HG03060 (cell line): ENCODE measurements around the gene IFI30.
"Not testable (repeated sequence)": the region's sequence is repeated elsewhere in the genome, so short reads cannot be mapped to it uniquely, and the experiment has no call there.

ENCODE experiments used
- ATAC-seq: cut with Tn5 transposase; IDR thresholded peaks from one replicate; pipeline ENCODE4 v1.9.1; 2021; ENCODE audit warnings: low read depth, moderate number of reproducible peaks; ENCODE audit not compliant: unreplicated experiment

The IFI30 gene

DNA sequence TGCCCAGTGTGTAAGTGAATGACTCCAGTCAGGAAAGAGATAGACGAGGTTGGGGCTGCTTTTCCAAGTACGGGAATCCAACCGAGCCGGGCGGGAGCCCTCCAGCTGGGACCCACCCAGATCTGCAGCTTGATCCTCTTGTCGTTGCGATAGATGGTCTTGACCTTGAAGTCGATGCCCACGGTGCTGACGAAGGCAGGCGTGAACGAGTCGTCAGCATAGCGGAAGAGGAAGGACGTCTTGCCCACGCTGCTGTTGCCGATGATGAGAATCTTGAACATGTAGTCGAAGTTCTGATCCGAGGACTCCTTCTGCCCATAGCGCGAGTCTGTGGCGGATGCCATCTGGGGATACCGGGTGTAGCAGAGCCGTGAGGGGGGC, 28.8 kb downstream of the IFI30 start:
- no peak for ATAC-seq

DNA sequence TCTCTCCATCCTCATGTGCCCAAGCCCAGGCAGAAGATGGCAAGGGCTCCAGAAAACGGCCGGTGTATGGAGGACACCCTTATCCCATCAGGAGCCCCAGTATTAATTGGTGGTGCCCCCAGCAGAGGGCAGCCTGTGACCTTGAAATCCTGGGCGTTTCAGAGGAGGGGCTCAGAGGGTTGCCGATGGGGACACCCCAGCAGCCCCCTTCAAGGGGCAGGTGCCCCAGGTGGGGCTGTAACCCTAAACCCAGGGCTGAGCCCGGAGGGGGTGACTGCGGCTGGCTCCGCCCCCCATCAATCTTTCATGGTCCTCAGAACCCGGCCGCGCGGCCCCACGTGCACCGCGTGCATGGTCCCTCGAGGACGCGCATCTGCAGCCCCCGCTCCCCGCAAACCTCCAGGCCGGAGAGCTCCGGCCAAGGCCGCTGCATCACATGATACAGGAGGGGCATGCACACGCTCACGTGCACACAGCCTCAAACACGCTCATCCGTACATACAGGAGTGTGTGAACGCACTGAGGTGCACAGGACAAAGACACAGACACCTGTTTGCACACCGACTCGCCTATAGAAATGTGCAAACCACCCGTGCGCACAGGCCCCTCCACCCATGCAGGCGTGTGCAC, 29.3 kb downstream of the IFI30 start:
- ATAC-seq: no peak

DNA sequence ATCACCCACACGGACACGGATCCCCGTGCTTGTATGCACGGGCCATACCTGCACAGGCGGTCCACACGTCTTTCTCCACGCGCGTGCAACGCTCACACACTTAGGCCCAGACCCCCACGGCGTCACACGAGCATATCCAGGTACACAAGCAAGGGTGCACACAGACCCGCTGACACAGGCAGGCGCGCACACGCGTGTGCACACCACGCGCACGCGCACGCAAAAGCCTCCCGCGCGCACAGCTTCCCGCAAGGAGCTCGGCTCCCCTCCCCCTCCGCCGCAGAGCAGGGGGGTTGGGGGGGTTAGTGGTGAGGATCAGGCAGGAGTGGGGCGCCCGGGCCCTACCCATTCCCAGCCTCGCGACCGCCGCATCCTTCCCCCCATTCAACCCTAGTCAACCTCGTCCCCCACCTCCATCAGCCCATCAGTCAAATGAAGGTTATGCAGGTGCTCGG, 29.8 kb downstream of the IFI30 start:
- ATAC-seq: no peak

- ATAC-seq: peak; percentile 80
Observed at GRCh38 chr19:18203863-18204393, 30.3 kb downstream of the IFI30 start, which contains the start of gene RAB3A. Gene RAB3A (minus strand): TSS chr19:18204042. CDS start chr19:18202740, 1,302 bp downstream.

GRCh38 chr19:18204394-18205199, 31.0 kb downstream of the IFI30 start:
- ATAC-seq: peak; percentile 6

- ATAC-seq: no peak
Observed at GRCh38 chr19:18205200-18205892, 31.7 kb downstream of the IFI30 start.

- no peak for ATAC-seq
Observed at GRCh38 chr19:18206018-18206417, 32.4 kb downstream of the IFI30 start.

GRCh38 chr19:18208098-18208951, 34.7 kb downstream of the IFI30 start:
- no peak for ATAC-seq

DNA sequence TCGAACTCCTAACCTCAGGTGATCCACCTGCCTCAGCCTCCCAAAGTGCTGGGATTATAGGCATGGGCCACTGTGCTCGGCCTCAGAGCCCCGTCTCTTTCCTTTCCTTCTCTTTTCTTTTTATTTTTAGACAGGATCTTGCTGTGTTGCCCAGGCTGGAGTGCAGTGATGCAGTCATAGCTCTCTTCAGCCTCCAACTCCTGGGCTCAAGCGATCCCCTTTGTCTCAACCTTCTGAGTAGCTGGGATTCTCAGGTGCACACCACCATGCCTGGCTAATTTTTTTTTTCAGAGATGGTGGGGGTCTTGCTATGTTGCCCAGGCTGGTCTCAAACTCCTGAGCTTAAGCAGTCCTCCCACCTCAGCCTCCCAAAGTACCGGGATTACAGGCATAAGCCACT, 36.3 kb downstream of the IFI30 start:
- ATAC-seq: not testable (repeated sequence)

DNA sequence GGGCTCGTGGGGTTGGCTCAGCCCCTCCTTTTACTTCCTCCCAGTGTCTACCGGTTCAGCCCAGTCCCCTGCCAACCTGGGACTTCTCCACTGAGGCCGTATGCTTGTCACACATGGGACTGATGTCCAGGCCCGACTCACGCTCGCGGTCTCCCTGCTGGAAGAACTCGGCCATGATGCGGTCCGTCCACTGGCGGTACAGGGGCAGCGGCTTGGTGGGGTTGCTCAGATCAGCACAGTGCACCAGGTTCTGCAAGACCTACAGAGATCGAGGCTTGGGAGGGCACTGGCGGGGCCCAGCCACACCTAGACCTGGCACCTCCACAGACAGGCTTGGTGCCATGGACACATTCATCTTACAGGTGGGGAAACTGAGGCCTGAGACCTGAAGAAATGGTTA, 38.1 kb downstream of the IFI30 start:
- no peak for ATAC-seq

DNA sequence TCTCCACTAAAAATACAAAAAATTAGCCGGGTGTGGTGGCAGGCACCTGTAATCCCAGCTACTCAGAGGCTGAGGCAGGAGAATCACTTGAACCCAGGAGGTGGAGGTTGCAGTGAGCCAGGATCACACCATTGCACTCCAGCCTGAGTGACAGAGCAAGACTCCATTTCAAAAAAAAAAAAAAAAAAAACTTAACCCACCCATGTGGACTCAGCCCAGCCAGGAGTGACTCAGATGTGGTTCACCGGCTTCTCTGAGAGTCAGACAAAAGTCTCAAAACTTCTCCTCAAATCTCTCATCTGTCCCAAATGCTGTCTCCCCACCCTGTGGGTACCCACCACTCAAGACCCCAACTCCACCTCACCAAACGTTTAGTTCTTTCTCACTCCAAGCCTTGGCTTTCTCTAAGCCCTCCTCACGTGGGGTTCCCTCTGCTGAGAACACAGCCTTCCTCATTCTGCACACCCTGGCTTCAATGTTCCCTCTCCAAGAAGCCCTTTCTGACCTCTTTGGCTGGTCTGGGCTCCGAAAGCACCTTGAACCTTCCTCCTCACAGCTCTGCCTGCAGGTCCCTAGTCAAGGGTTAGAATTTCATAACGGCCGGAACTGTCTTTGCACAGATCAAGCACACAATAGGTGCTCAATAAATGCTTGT, 41.3 kb downstream of the IFI30 start:
- no peak for ATAC-seq

DNA sequence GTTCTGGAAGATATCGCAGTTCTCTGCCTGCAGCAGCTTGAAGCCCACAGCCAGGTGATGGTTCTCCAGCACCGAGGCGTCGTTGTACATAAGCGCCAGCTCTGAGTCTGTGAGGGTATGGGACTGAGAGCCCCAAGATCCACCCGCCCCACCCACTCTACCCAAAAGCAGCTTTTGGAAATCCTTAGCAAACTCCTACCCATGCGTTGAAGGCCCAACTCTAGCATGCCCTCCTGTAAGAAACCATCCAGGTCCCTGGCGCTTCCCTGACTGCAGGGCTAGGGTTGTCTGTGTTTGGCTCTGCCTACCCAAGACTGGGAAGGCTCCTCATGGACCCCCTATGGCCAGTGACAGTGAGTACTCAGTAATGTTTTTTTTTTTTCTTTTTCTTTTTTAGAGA, 43.2 kb downstream of the IFI30 start:
- no peak for ATAC-seq

DNA sequence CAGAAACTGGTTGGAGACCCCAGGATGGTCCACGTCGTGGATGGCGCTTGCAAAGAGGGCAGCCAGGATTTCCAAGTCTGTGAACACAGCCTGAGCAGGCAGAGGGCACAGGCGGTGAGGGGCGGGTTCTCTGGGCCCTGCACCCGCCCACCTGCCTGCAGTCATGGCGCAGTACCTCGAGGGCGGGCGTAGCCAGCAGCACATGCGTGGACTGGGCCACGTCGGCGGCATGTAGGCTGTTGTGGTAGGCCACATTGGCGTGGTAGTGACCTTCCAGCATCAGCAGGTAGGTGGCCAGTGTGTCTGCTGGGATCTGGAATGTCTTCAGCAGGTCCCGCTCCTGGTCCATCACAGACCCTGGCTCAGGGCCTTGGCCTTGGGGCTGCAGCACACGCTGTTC, 44.5 kb downstream of the IFI30 start:
- ATAC-seq: no peak

DNA sequence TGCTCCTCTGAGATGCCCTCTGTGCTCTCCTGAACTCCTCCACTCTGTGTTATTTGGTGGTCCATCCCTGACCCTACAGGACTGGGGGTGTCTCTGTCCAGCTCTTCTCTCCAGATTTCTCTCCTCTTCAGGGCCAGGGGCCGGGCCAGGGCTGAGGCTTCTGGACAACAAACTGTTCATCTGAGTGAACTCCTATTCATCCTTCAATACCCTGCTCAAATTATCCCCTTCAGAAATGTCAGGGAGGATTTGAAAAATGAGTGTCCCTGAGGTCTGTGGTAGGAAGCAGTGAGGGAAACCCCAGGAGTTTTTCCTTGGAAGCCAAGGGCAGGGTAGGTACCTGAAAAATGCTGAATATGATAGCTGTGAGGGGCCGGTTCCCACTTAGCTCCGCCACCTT, 45.0 kb downstream of the IFI30 start:
- ATAC-seq: no peak

GRCh38 chr19:18219911-18220631, 46.5 kb downstream of the IFI30 start:
- ATAC-seq: no peak

DNA sequence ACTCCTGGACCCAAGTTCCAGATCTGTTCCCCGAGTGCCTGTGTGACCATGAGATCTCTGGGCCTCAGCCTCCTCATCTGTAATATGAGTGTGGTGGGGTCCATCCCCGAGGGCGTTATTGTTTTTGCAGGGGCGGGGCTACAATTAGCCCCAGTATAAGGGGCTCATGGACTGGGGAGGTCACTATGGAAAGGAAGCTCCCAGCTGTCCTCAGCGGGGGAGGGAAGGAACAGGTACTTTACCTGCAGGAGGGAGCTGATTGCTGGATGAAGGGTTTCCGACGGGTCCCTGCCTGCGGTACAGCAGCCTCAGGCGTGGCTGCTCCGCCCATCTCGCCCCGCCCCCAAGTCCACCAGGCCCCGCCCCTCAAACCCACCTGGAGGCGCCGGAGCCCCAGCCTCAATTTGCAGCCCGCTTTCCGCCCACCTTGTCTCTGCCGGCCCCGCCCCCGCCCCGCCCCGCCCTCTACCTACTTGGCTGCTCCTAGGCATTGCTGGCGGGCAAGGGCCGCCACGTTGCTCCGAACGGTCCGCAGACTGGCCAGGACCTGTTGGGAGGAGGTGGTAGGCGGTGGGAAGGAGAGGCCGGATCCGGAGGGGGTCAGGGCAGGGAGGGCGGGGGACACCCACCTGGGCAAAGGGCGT, 47.1 kb downstream of the IFI30 start:
- ATAC-seq: no peak

GRCh38 chr19:18221815-18222725, 48.5 kb downstream of the IFI30 start:
- no peak for ATAC-seq
